ENCODE data around the gene RASGEF1B. TPM values are rescaled to one million over a fixed set of nuclear protein-coding genes. Genes with fewer than 3 reads are reported as not detected.

Gene RASGEF1B
- total RNA-seq, 4 donors from 2014 or later: 9.1 to 18.9 (median 13.9) TPM

DNA sequence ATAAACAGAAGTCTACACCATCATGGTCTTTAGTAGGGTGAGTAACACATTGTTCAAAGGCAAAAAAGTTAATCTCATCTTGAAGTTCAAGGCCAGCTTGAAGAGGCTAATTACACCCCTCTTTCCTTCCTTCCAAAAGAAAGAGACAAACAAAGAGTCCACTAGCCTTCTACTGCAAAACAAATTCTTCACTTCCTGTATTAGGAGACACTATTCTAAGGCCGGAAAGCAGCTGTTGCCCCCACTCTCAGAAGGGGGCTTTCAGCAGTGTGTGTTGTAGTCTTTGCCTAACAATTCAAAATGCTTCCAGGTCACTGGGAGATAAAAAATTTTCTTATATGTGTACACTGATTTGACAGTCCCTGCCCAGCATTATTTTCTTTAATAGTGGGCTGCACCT, 25.1 kb downstream of the RASGEF1B start:
- H3K27me3 ChIP-seq: no peaks in the 10 kb centered on the region
- TF ChIP-seq, protein P1, sequence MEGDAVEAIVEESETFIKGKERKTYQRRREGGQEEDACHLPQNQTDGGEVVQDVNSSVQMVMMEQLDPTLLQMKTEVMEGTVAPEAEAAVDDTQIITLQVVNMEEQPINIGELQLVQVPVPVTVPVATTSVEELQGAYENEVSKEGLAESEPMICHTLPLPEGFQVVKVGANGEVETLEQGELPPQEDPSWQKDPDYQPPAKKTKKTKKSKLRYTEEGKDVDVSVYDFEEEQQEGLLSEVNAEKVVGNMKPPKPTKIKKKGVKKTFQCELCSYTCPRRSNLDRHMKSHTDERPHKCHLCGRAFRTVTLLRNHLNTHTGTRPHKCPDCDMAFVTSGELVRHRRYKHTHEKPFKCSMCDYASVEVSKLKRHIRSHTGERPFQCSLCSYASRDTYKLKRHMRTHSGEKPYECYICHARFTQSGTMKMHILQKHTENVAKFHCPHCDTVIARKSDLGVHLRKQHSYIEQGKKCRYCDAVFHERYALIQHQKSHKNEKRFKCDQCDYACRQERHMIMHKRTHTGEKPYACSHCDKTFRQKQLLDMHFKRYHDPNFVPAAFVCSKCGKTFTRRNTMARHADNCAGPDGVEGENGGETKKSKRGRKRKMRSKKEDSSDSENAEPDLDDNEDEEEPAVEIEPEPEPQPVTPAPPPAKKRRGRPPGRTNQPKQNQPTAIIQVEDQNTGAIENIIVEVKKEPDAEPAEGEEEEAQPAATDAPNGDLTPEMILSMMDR (IDR thresholded peaks at IDR 0.05): no peak
- no peak for TF ChIP-seq POLR2A (IDR thresholded peaks at IDR 0.05)
- no peak overlapping the region for H3K27ac ChIP-seq
- H3K4me3 ChIP-seq: no peak overlapping the region
- intact Hi-C loops (cut with DNase I): no loop called here
- 75 to 82% methylated on average over 1 of the region's 1 CpG for WGBS, 2 donors
- H3K4me1 ChIP-seq: peaks cover 0 to 8% (median 0%) of the 10 kb centered on the region in 3 donors
- no peaks in the 10 kb centered on the region for H3K9me3 ChIP-seq
- no peak for DNase-seq
- H3K36me3 ChIP-seq: peaks cover 0 to 91% (median 6%) of the 10 kb centered on the region in 3 donors

DNA sequence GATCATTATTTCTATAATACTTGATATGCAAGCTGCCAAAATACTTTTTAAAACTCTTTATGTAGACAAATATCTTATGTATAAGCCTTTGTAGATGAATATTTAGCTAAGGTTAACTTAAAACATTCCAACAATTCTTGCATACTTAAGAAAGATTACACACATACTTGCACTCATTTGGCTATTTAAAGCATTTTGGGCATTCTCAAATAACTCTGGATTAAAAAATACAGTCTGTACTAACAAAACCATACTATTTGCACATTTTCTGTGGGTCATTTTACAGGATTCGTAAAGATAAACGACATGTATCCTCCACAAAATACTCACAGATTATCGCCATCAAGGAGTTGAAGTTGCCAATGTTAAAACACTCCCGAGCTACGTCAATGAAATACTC, 26.5 kb downstream of the RASGEF1B start:
- TF ChIP-seq, protein P1 (IDR thresholded peaks at IDR 0.05): no peak
- TF ChIP-seq POLR2A (IDR thresholded peaks at IDR 0.05): no peak
- H3K4me1 ChIP-seq: peaks cover 0 to 3% (median 0%) of the 10 kb centered on the region in 3 donors
- no peak overlapping the region for H3K27ac ChIP-seq
- 80 to 89% methylated on average over 5 of the region's 5 CpGs for WGBS, 2 donors
- H3K9me3 ChIP-seq: no peaks in the 10 kb centered on the region
- intact Hi-C loops (cut with DNase I): no loop called here
- no peak overlapping the region for H3K4me3 ChIP-seq
- no peak for DNase-seq
- H3K36me3 ChIP-seq: peaks cover 0 to 95% (median 6%) of the 10 kb centered on the region in 3 donors
- no peaks in the 10 kb centered on the region for H3K27me3 ChIP-seq

DNA sequence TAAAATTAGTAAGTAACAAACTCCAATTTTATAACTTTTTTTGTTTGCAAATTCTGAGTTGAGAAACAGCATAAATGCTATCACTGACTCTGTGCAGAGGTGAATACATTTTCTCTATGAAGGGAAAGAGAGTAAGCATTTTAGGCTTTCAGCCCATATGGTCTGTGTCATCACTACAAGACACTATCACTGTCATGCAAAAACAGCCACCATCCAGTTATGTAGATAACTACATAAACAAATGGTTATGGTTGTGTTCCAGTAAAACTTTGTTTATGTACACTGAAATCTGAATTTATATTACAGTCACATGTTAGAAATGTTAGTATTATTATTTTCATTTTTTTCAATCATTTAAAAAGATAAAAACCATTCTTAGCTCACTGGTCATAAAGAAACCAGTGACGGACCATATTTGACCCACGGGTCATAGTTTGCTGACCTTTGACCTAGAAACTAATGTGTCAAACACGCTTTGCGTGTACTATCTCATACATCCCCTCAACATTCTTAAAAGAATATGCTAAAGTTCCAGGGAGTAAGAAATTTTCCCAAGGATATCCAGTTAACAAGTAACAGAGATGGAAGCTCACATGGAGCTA, 29.1 kb downstream of the RASGEF1B start:
- TF ChIP-seq, protein P1 (IDR thresholded peaks at IDR 0.05): no peak
- TF ChIP-seq POLR2A (IDR thresholded peaks at IDR 0.05): no peak
- Histone ChIP-seq H3K4me3 (no peak overlapping the region), H3K4me1 (no peaks in the 10 kb centered on the region), H3K27ac (no peak overlapping the region), H3K36me3 (peaks cover 3 to 100% (median 6%) of the 10 kb centered on the region in 3 donors), H3K27me3 (no peaks in the 10 kb centered on the region), H3K9me3 (no peaks in the 10 kb centered on the region)
- intact Hi-C loops (cut with DNase I): no loop called here
- no peak for DNase-seq
- 70 to 90% methylated on average over 4 of the region's 4 CpGs for WGBS, 2 donors

DNA sequence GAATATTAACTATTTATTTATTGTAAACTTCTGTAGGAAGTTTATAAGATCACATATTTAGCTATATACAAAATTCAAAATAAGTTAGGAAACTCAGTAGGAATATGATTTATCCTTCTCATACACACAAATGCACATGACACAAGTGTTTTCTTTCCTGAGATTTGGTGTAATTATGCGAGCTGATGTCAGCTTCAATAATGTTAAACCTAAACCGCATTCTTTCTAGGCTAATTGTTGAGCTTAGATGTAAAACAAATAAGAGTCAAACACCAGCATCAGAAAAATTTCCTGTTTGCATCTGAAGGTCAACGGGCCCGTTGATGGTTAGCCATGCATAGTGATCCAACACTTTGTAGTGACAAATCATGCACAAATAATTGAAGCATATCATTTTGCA, 30.8 kb downstream of the RASGEF1B start:
- H3K36me3 ChIP-seq: peaks cover 3 to 86% (median 6%) of the 10 kb centered on the region in 3 donors
- TF ChIP-seq POLR2A (IDR thresholded peaks at IDR 0.05): no peak
- TF ChIP-seq, protein P1 (IDR thresholded peaks at IDR 0.05): no peak
- intact Hi-C loops (cut with DNase I): no loop called here
- no peaks in the 10 kb centered on the region for H3K9me3 ChIP-seq
- peaks cover 0 to 6% (median 0%) of the 10 kb centered on the region in 3 donors for H3K4me1 ChIP-seq
- no peak overlapping the region for H3K27ac ChIP-seq
- H3K4me3 ChIP-seq: no peak overlapping the region
- H3K27me3 ChIP-seq: no peaks in the 10 kb centered on the region
- 72 to 91% methylated on average over 4 of the region's 4 CpGs for WGBS, 2 donors
- no peak for DNase-seq

DNA sequence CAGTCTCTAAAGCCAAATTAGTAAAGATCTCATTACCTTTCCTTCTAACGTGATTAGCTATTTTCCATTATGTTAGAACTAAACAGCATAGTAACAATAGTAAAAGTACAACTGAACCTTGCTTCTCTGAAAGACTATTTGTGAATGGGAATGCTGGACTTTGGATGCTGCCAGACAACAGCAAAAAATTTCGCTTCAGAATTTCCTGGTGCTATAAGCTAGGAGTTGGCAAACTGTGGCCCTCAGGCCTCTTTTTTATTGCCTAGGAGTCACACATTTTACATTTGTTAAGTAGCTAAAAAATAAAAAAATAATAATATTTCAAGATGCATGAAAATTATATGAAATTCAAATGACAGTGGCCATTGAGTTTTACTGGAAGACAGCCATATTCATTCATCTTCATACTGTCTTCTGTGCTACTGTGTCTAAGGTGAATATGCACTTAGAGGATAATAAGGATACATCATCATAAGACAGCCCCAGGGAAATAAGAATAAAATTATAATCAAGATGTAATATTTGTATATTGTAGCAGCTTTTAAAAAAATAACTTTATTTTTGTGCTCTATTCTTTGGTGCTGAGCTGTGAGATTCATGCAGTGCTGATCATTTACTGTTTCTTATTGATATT, 34.6 kb downstream of the RASGEF1B start:
- WGBS, 2 donors: 63 to 65% methylated on average over 2 of the region's 2 CpGs
- no peak overlapping the region for H3K4me3 ChIP-seq
- H3K27me3 ChIP-seq: no peaks in the 10 kb centered on the region
- intact Hi-C loops (cut with DNase I): no loop called here
- DNase-seq: no peak
- no peak for TF ChIP-seq POLR2A (IDR thresholded peaks at IDR 0.05)
- TF ChIP-seq, protein P1 (IDR thresholded peaks at IDR 0.05): no peak
- peak overlapping the region in 1 of 4 donors; percentile 27 for H3K27ac ChIP-seq
- H3K36me3 ChIP-seq: peaks cover 0 to 73% (median 3%) of the 10 kb centered on the region in 3 donors
- peaks cover 0 to 17% (median 0%) of the 10 kb centered on the region in 3 donors for H3K4me1 ChIP-seq
- no peaks in the 10 kb centered on the region for H3K9me3 ChIP-seq

All from esophagus squamous epithelium (tissue), 5 donors.